SK-N-SH (cell line): ENCODE results near the gene OR8B4. TPM values are rescaled to one million over a fixed set of nuclear protein-coding genes. Genes with fewer than 3 reads are reported as not detected.

ENCODE experiments used
- CTCF ChIA-PET: fragments of 300-600, 350-600 bp; formaldehyde crosslinking; extraction: SDS; loops from one replicate; lab custom pipeline; 2021; lab: Yijun Ruan, JAX
- POLR2A ChIA-PET: fragments of 350-600 bp; sonication (Branson Sonifier 250); formaldehyde crosslinking; extraction: SDS; loops from one replicate; lab custom pipeline; 2020; ENCODE audit warnings: antibody characterized with exemption, inconsistent platforms; lab: Yijun Ruan, JAX
- DNase-seq: peaks from one replicate; pipeline ENCODE4 v3.0.0; 2012
- H2AFZ ChIP-seq: fragments of 200-600 bp; sonication (generic); 2 replicates; pipeline ENCODE4 v1.8.1; 2016; ENCODE audit warnings: antibody characterized with exemption, mild to moderate bottlenecking, low read depth
- H3F3A ChIP-seq: fragments of 200-600 bp; sonication (generic); replicated peaks from 2 replicates; pipeline ENCODE3; 2016; ENCODE audit warnings: antibody characterized with exemption, mild to moderate bottlenecking; ENCODE audit not compliant: insufficient read depth
- H3K27ac ChIP-seq, 2 experiments: fragments of 200-500 bp in 1 of 2; fragments of 200-600 bp in 1 of 2; sonication (Bioruptor generic) in 1 of 2; sonication (generic), shearing (Covaris generic) in 1 of 2; 2 replicates each; pipeline versions ENCODE4 v1.5.1 to v1.6.1; 2014 to 2016; ENCODE audit warnings: low read depth in 2 of 2, inconsistent platforms in 1 of 2, low read length in 1 of 2, mild to moderate bottlenecking in 1 of 2, mixed read lengths in 1 of 2
- H3K27me3 ChIP-seq: fragments of 200-600 bp; sonication (generic), shearing (Covaris generic); 2 replicates; pipeline ENCODE4 v1.6.1; 2016; ENCODE audit warnings: mixed run types; ENCODE audit not compliant: insufficient read depth
- H3K36me3 ChIP-seq, 2 experiments: fragments of 200-500 bp in 1 of 2; fragments of 200-600 bp in 1 of 2; sonication (Bioruptor generic) in 1 of 2; sonication (generic) in 1 of 2; replicated peaks in 1 of 2; 2 replicates each; pipeline versions ENCODE3 to v1.5.1; 2014 to 2016; ENCODE audit warnings: low read length in 1 of 2, mild to moderate bottlenecking in 1 of 2; ENCODE audit not compliant: insufficient read depth in 2 of 2, control insufficient read depth in 1 of 2
- H3K4me1 ChIP-seq, 2 experiments: fragments of 200-500 bp in 1 of 2; fragments of 200-600 bp in 1 of 2; sonication (Bioruptor generic) in 1 of 2; sonication (generic), shearing (Covaris generic) in 1 of 2; 2 replicates each; pipeline versions ENCODE4 v1.5.1 to v1.6.1; 2014 to 2016; ENCODE audit warnings: low read depth in 1 of 2, low read length in 1 of 2, mixed run types in 1 of 2; ENCODE audit not compliant: insufficient read depth in 2 of 2, control insufficient read depth in 1 of 2
- H3K4me2 ChIP-seq: fragments of 200-600 bp; sonication (generic), shearing (Covaris generic); 2 replicates; pipeline ENCODE4 v1.6.1; 2017; ENCODE audit warnings: mixed run types
- H3K4me3 ChIP-seq, 2 experiments: fragments of 200-500 bp in 1 of 2; fragments of 200-600 bp in 1 of 2; sonication (Bioruptor generic) in 1 of 2; sonication (generic), shearing (Covaris generic) in 1 of 2; 2 replicates each; pipeline versions ENCODE4 v1.5.1 to v1.8.1; 2014 to 2016; ENCODE audit warnings: low read depth in 2 of 2, inconsistent platforms in 1 of 2, low read length in 1 of 2, mild to moderate bottlenecking in 1 of 2, mixed read lengths in 1 of 2, moderate library complexity in 1 of 2
- H3K79me2 ChIP-seq: fragments of 200-600 bp; sonication (generic); 2 replicates; pipeline ENCODE4 v1.8.1; 2017; ENCODE audit warnings: mild to moderate bottlenecking; ENCODE audit not compliant: insufficient read depth
- H3K9ac ChIP-seq: fragments of 200-600 bp; sonication (generic); 2 replicates; pipeline ENCODE4 v1.6.1; 2017; ENCODE audit warnings: mixed run types
- H3K9me2 ChIP-seq: fragments of 200-600 bp; sonication (generic); 2 replicates; pipeline ENCODE4 v1.6.1; 2017; ENCODE audit warnings: mixed run types
- H3K9me3 ChIP-seq: fragments of 200-600 bp; sonication (generic); 2 replicates; pipeline ENCODE4 v1.6.1; 2017; ENCODE audit warnings: mixed run types, mild to moderate bottlenecking, moderate library complexity
- H4K20me1 ChIP-seq: fragments of 200-600 bp; sonication (generic); 2 replicates; pipeline ENCODE4 v1.6.1; 2017; ENCODE audit warnings: mild to moderate bottlenecking, mixed run types; ENCODE audit not compliant: insufficient read depth
- EZH2phosphoT487 ChIP-seq: fragments of 200-600 bp; sonication (generic); IDR thresholded peaks from 2 replicates; pipeline ENCODE4 v1.6.1; 2017; ENCODE audit warnings: low read depth, mixed run types, mild to moderate bottlenecking, antibody characterized with exemption, moderate library complexity, borderline replicate concordance
- FOXM1 ChIP-seq: IDR thresholded peaks from 2 replicates; pipeline ENCODE4 v1.4.0; 2012; ENCODE audit warnings: low read depth, mild to moderate bottlenecking
- GATA2 ChIP-seq: sonication (generic); formaldehyde crosslinking; IDR thresholded peaks from 2 replicates; pipeline ENCODE4 v1.5.0; 2020; ENCODE audit warnings: mild to moderate bottlenecking, missing genetic modification reagents
- IRF3 ChIP-seq: fragments of 150-350 bp; IDR thresholded peaks from 2 replicates; pipeline ENCODE4 v1.6.1; 2016; ENCODE audit warnings: mild to moderate bottlenecking, low read depth, low read length
- JUND ChIP-seq: IDR thresholded peaks from 2 replicates; pipeline ENCODE4 v1.4.0; 2012
- MAX ChIP-seq: IDR thresholded peaks from 2 replicates; pipeline ENCODE4 v1.4.0; 2012; ENCODE audit warnings: low read depth
- MEF2A ChIP-seq: IDR thresholded peaks from 2 replicates; pipeline ENCODE4 v1.4.0; 2012; ENCODE audit warnings: low read depth, borderline replicate concordance
- MXI1 ChIP-seq: IDR thresholded peaks from 2 replicates; pipeline ENCODE4 v1.6.1; 2012; ENCODE audit warnings: mild to moderate bottlenecking, low read depth, low read length, improper control_type of control experiment
- NRF1 ChIP-seq: IDR thresholded peaks from 2 replicates; pipeline ENCODE4 v1.6.1; 2012; ENCODE audit warnings: low read depth, mild to moderate bottlenecking, low read length
- REST ChIP-seq: IDR thresholded peaks from 2 replicates; pipeline ENCODE4 v1.6.1; 2012; ENCODE audit warnings: mild to moderate bottlenecking, low read depth, low read length, moderate library complexity
- RFX5 ChIP-seq: IDR thresholded peaks from 2 replicates; pipeline ENCODE4 v1.6.1; 2012; ENCODE audit warnings: mild to moderate bottlenecking, improper control_type of control experiment, low read length
- RXRA ChIP-seq: IDR thresholded peaks from 2 replicates; pipeline ENCODE4 v1.4.0; 2012; ENCODE audit warnings: low read depth, mild to moderate bottlenecking, borderline replicate concordance
- SIN3A ChIP-seq: IDR thresholded peaks from 2 replicates; pipeline ENCODE4 v1.6.1; 2012; ENCODE audit warnings: low read depth, mild to moderate bottlenecking, low read length, moderate library complexity, borderline replicate concordance
- TCF12 ChIP-seq: IDR thresholded peaks from 2 replicates; pipeline ENCODE4 v1.4.0; 2012
- ZBTB33 ChIP-seq: IDR thresholded peaks from 2 replicates; pipeline ENCODE4 v1.4.0; 2012; ENCODE audit warnings: low read depth, borderline replicate concordance
- WGBS: methylation state at CpG from one replicate; pipeline ENCODE4 v1.1.6; 2017; ENCODE audit warnings: low lambda C conversion rate; 5-methylcytosine and 5-hydroxymethylcytosine counted together
- polyA plus RNA-seq, 3 experiments: library from polyadenylated mRNA; depleted of rRNA; stranded (reverse); fragments of >200 nt; gene quantifications; 2 replicates each; pipeline ENCODE4 v1.2.3, GENCODE V29; 2012

The OR8B4 gene
- polyA plus RNA-seq, 1 of the 3 experiments (the other 2 are of a cell fraction) = not detected

GRCh38 chr11:124474079-124474478, 49.4 kb upstream of the OR8B4 start:
- Histone ChIP-seq H3K79me2 (no peaks in the 10 kb centered on the region), H3K27ac (no peak overlapping the region), H3F3A (no peaks in the 10 kb centered on the region), H2AFZ (no peak overlapping the region), H3K36me3 (no peaks in the 10 kb centered on the region), H3K27me3 (peaks cover 8% of the 10 kb centered on the region; the same call in 1 of the 2 replicates), H3K9me3 (no peaks in the 10 kb centered on the region), H3K4me3 (no peak overlapping the region), H3K4me1 (no peaks in the 10 kb centered on the region), H3K9ac (no peak overlapping the region), H3K4me2 (no peak overlapping the region), H3K9me2 (no peaks in the 10 kb centered on the region), H4K20me1 (no peaks in the 10 kb centered on the region)
- DNase-seq = no peak
- POLR2A ChIA-PET = no interaction called here
- CTCF ChIA-PET = no interaction called here
- WGBS = 0% methylated on average over 1 of the region's 1 CpG
- TF ChIP-seq FOXM1 = no peak
- TF ChIP-seq REST = no peak
- no peak for TF ChIP-seq RXRA
- no peak for TF ChIP-seq JUND
- no peak for TF ChIP-seq RFX5
- no peak for TF ChIP-seq MAX
- TF ChIP-seq MEF2A = no peak
- TF ChIP-seq EZH2phosphoT487 = no peak
- no peak for TF ChIP-seq SIN3A
- TF ChIP-seq MXI1 = no peak
- TF ChIP-seq GATA2 = no peak
- TF ChIP-seq NRF1 = no peak

GRCh38 chr11:124473476-124473875, 48.8 kb upstream of the OR8B4 start:
- 0% methylated on average over 1 of the region's 1 CpG for WGBS
- Histone ChIP-seq H3F3A (no peaks in the 10 kb centered on the region), H3K27ac (no peak overlapping the region), H3K27me3 (peaks cover 8% of the 10 kb centered on the region; the same call in 1 of the 2 replicates), H3K79me2 (no peaks in the 10 kb centered on the region), H3K9ac (no peak overlapping the region), H3K4me1 (no peaks in the 10 kb centered on the region), H3K9me3 (no peaks in the 10 kb centered on the region), H3K36me3 (no peaks in the 10 kb centered on the region), H3K9me2 (no peaks in the 10 kb centered on the region), H3K4me2 (no peak overlapping the region), H4K20me1 (no peaks in the 10 kb centered on the region), H3K4me3 (no peak overlapping the region), H2AFZ (no peak overlapping the region)
- CTCF ChIA-PET = interaction anchor here (0.7 kb wide), 1 partner anchor 97 kb away, joined by 3 read pairs; no protein-coding TSS in a partner anchor
- POLR2A ChIA-PET = no interaction called here
- DNase-seq = no peak
- TF ChIP-seq EZH2phosphoT487 (no peak), IRF3 (no peak), ZBTB33 (no peak), TCF12 (no peak)
